ENCODE measurements around the gene PPARG. TPM values are rescaled to one million over a fixed set of nuclear protein-coding genes. Genes with fewer than 3 reads are reported as not detected.

PPARG gene
- total RNA-seq, 1 experiment from 2014 or later, result 61.5 TPM

DNA sequence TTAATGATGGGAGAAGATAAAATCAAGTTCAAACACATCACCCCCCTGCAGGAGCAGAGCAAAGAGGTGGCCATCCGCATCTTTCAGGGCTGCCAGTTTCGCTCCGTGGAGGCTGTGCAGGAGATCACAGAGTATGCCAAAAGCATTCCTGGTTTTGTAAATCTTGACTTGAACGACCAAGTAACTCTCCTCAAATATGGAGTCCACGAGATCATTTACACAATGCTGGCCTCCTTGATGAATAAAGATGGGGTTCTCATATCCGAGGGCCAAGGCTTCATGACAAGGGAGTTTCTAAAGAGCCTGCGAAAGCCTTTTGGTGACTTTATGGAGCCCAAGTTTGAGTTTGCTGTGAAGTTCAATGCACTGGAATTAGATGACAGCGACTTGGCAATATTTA is 127.9 kb downstream of the PPARG start:
- peaks cover 56% of the 10 kb centered on the region for H3F3A ChIP-seq (ENCODE audit: insufficient read depth, low read depth)
- H3K27ac ChIP-seq, result 0 out of 2 replicates have a peak overlapping the region, but pooled peaks have one; percentile 3
- H3K4me2 ChIP-seq, result no peak overlapping the region
- peaks cover 16% of the 10 kb centered on the region for H3K79me2 ChIP-seq (ENCODE audit: low read depth)
- peaks cover 67% of the 10 kb centered on the region for H3K36me3 ChIP-seq (ENCODE audit: low read depth)
- H3K4me1 ChIP-seq (replicated peaks; ENCODE audit: insufficient read depth), result no peaks in the 10 kb centered on the region
- no peak for DNase-seq
- H3K27me3 ChIP-seq (ENCODE audit: insufficient read depth, low read depth), result no peaks in the 10 kb centered on the region
- TF ChIP-seq, protein P1, sequence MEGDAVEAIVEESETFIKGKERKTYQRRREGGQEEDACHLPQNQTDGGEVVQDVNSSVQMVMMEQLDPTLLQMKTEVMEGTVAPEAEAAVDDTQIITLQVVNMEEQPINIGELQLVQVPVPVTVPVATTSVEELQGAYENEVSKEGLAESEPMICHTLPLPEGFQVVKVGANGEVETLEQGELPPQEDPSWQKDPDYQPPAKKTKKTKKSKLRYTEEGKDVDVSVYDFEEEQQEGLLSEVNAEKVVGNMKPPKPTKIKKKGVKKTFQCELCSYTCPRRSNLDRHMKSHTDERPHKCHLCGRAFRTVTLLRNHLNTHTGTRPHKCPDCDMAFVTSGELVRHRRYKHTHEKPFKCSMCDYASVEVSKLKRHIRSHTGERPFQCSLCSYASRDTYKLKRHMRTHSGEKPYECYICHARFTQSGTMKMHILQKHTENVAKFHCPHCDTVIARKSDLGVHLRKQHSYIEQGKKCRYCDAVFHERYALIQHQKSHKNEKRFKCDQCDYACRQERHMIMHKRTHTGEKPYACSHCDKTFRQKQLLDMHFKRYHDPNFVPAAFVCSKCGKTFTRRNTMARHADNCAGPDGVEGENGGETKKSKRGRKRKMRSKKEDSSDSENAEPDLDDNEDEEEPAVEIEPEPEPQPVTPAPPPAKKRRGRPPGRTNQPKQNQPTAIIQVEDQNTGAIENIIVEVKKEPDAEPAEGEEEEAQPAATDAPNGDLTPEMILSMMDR (conservative IDR thresholded peaks at IDR 0.05), result no peak
- no peak for TF ChIP-seq EZH2 (IDR thresholded peaks at IDR 0.05; ENCODE audit: low read depth)
- no peaks in the 10 kb centered on the region for H4K20me1 ChIP-seq (ENCODE audit: insufficient read depth)
- no peak overlapping the region for H2AFZ ChIP-seq
- intact Hi-C loops (cut with micrococcal nuclease; ENCODE audit: unreplicated experiment), result no loop called here
- no TSS peak for BruUV-seq (replicated peaks)
- ChIA-PET CTCF (no interaction called here), POLR2A (ENCODE audit: unreplicated experiment) (no interaction called here)
- H3K4me3 ChIP-seq, result no peak overlapping the region
- no peaks in the 10 kb centered on the region for H3K9me3 ChIP-seq (ENCODE audit: insufficient read depth, low read depth)
- H3K9me2 ChIP-seq (ENCODE audit: insufficient read depth), result no peaks in the 10 kb centered on the region

DNA sequence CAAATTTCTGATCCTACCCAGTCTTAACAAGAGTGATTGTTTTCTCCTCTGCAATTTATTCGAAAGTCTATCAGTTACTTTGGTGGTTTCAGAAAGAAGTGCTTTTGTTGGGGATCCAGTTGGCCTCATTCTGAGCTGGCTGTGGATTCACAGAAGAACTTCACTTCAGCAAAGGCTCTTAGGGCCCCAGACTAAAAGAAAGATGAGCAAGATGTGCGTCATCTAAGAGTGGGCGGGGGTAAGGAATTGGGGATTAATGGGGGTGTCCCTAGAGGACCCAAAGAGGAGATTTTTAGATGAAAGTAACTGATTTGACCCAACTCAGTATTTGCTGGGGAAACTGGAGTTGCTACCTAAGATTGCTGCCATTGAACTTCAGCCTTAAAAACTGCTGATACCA is 131.5 kb downstream of the PPARG start:
- peaks cover 26% of the 10 kb centered on the region for H3K4me1 ChIP-seq (replicated peaks; ENCODE audit: insufficient read depth)
- CTCF ChIA-PET, result no interaction called here
- H3K27me3 ChIP-seq (ENCODE audit: insufficient read depth, low read depth), result no peaks in the 10 kb centered on the region
- POLR2A ChIA-PET (ENCODE audit: unreplicated experiment), result no interaction called here
- H3K36me3 ChIP-seq (ENCODE audit: low read depth), result peaks cover 85% of the 10 kb centered on the region
- no peaks in the 10 kb centered on the region for H3K9me2 ChIP-seq (ENCODE audit: insufficient read depth)
- H3K79me2 ChIP-seq (ENCODE audit: low read depth), result peaks cover 20% of the 10 kb centered on the region
- intact Hi-C loops (cut with micrococcal nuclease; ENCODE audit: unreplicated experiment), result no loop called here
- no peaks in the 10 kb centered on the region for H3K9me3 ChIP-seq (ENCODE audit: insufficient read depth, low read depth)
- H3K27ac ChIP-seq, result no peak overlapping the region
- no peak for TF ChIP-seq EZH2 (IDR thresholded peaks at IDR 0.05; ENCODE audit: low read depth)
- TF ChIP-seq, protein P1 (conservative IDR thresholded peaks at IDR 0.05), result no peak
- no TSS peak for BruUV-seq (replicated peaks)
- H3K4me3 ChIP-seq, result no peak overlapping the region
- H2AFZ ChIP-seq, result no peak overlapping the region
- no peak overlapping the region for H3K4me2 ChIP-seq
- DNase-seq, result no peak
- H4K20me1 ChIP-seq (ENCODE audit: insufficient read depth), result no peaks in the 10 kb centered on the region
- H3F3A ChIP-seq (ENCODE audit: insufficient read depth, low read depth), result peaks cover 39% of the 10 kb centered on the region

DNA sequence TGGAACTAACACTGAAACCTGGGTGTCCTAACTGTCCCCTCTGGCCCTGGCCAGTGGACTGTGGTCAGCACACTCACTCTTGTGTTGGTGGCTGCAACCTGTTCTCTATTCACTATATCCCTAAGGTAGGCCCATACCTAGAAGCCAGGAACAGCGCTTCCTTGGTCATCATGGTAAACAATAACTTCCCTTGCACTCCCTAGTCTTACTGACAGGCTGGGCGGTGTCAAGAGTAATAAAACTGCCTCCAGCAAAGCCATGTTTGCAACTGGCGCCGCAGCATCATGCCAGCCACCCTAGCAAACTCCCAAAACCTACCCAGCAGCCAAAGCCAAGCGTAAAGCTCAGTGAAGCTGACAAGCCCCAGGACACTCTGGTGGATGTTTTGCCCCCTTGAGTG is 132.3 kb downstream of the PPARG start:
- Histone ChIP-seq H3K9me3 (ENCODE audit: insufficient read depth, low read depth) (no peaks in the 10 kb centered on the region), H3K27ac (0 out of 2 replicates have a peak overlapping the region, but pooled peaks have one; percentile 13), H3K4me1 (replicated peaks; ENCODE audit: insufficient read depth) (peaks cover 26% of the 10 kb centered on the region), H3K79me2 (ENCODE audit: low read depth) (peaks cover 20% of the 10 kb centered on the region), H3K9me2 (ENCODE audit: insufficient read depth) (no peaks in the 10 kb centered on the region), H3K36me3 (ENCODE audit: low read depth) (peaks cover 77% of the 10 kb centered on the region), H3K4me2 (no peak overlapping the region), H3K27me3 (ENCODE audit: insufficient read depth, low read depth) (no peaks in the 10 kb centered on the region), H2AFZ (no peak overlapping the region), H3F3A (ENCODE audit: insufficient read depth, low read depth) (peaks cover 32% of the 10 kb centered on the region), H3K4me3 (no peak overlapping the region), H4K20me1 (ENCODE audit: insufficient read depth) (no peaks in the 10 kb centered on the region)
- ChIA-PET CTCF (interaction anchor here (0.7 kb wide), 1 partner anchor 132 kb away, joined by 3 read pairs; no protein-coding TSS in a partner anchor), POLR2A (ENCODE audit: unreplicated experiment) (no interaction called here)
- BruUV-seq (replicated peaks), result no TSS peak
- TF ChIP-seq, protein P1 (conservative IDR thresholded peaks at IDR 0.05), result no peak
- no peak for TF ChIP-seq EZH2 (IDR thresholded peaks at IDR 0.05; ENCODE audit: low read depth)
- intact Hi-C loops (cut with micrococcal nuclease; ENCODE audit: unreplicated experiment), result no loop called here
- DNase-seq, result no peak
